HTR-8/SVneo (cell line): ENCODE results near the gene ZMYND11.

ENCODE experiments used
- DNase-seq: peaks from one replicate; pipeline ENCODE4 v3.0.0; 2011; ENCODE audit warnings: low spot score, mixed read lengths; ENCODE audit not compliant: insufficient read length
- FAIRE-seq: peaks from 2 replicates; lab custom pipeline; 2011; peaks lifted over from hg19 to GRCh38; lab: Jason Lieb, UNC

Gene ZMYND11

GRCh38 chr10:135132-135600, at the start of gene ZMYND11:
TSS of gene ZMYND11 (plus strand) at chr10:135455. CDS start at chr10:180013, 44,558 bp downstream.
- FAIRE-seq (no peak), DNase-seq (peak; percentile 24)

GRCh38 chr10:86031-86430, 49.2 kb upstream of the ZMYND11 start:
- DNase-seq (no peak), FAIRE-seq (no peak)

GRCh38 chr10:87177-88080, 47.8 kb upstream of the ZMYND11 start:
- no peak for DNase-seq
- FAIRE-seq, result no peak

- no peak for DNase-seq
- FAIRE-seq, result no peak
Measured at GRCh38 chr10:88253-88652, 47.0 kb upstream of the ZMYND11 start.

GRCh38 chr10:89248-89647, 46.0 kb upstream of the ZMYND11 start:
- DNase-seq, result no peak
- no peak for FAIRE-seq

- DNase-seq (no peak), FAIRE-seq (no peak)
Measured at GRCh38 chr10:90161-90560, 45.1 kb upstream of the ZMYND11 start.

- DNase-seq, result no peak
- FAIRE-seq, result no peak
Measured at GRCh38 chr10:91313-91712, 43.9 kb upstream of the ZMYND11 start.

- DNase-seq (no peak), FAIRE-seq (no peak)
Measured at GRCh38 chr10:92153-92552, 43.1 kb upstream of the ZMYND11 start.

GRCh38 chr10:92846-93245, 42.4 kb upstream of the ZMYND11 start:
- no peak for DNase-seq
- FAIRE-seq, result no peak

GRCh38 chr10:94613-95012, 40.6 kb upstream of the ZMYND11 start:
- FAIRE-seq (no peak), DNase-seq (no peak)

- DNase-seq (no peak), FAIRE-seq (no peak)
Measured at GRCh38 chr10:95356-96115, 39.7 kb upstream of the ZMYND11 start.

GRCh38 chr10:96466-96865, 38.8 kb upstream of the ZMYND11 start:
- FAIRE-seq (no peak), DNase-seq (no peak)

GRCh38 chr10:104416-104815, 30.8 kb upstream of the ZMYND11 start:
- DNase-seq (no peak), FAIRE-seq (no peak)

- DNase-seq (no peak), FAIRE-seq (no peak)
Measured at GRCh38 chr10:104862-105565, 30.2 kb upstream of the ZMYND11 start.

GRCh38 chr10:105806-106205, 29.4 kb upstream of the ZMYND11 start:
- FAIRE-seq, result no peak
- no peak for DNase-seq

- FAIRE-seq (no peak), DNase-seq (no peak)
Measured at GRCh38 chr10:106740-107139, 28.5 kb upstream of the ZMYND11 start.

- DNase-seq, result peak; percentile 10
Measured at GRCh38 chr10:112246-112645, 23.0 kb upstream of the ZMYND11 start.

GRCh38 chr10:124874-125273, 10.4 kb upstream of the ZMYND11 start:
- DNase-seq (no peak), FAIRE-seq (no peak)

More at GRCh38 chr10:112246-112645, 23.0 kb upstream of the ZMYND11 start:
- no peak for FAIRE-seq

- no peak for DNase-seq
- no peak for FAIRE-seq
Measured at GRCh38 chr10:127612-128432, 7.4 kb upstream of the ZMYND11 start.

- no peak for FAIRE-seq
- DNase-seq, result no peak
Measured at GRCh38 chr10:129810-130209, 5.4 kb upstream of the ZMYND11 start.
